Small intestine (tissue), 7 donors: ENCODE measurements around the gene THBS4. TPM values are rescaled to one million over a fixed set of nuclear protein-coding genes. Genes with fewer than 3 reads are reported as not detected.
A peak's percentile ranks its signal among the peaks of the same experiment; 100 is the strongest.

Source experiments
- DNase-seq, 2 donors: peaks; one replicate each; pipeline versions ENCODE4 v3.0.0 to v3.0.0-alpha.2; 2013
- FAIRE-seq: peaks from 2 replicates; lab custom pipeline; 2012; peaks lifted over from hg19 to GRCh38; lab: Jason Lieb, UNC
- H3K27ac ChIP-seq, 3 donors: one replicate each; pipeline ENCODE4 v1.5.1; 2013; ENCODE audit warnings: low read length in 2 of 3, mild to moderate bottlenecking in 2 of 3, control low read depth in 1 of 3, inconsistent platforms in 1 of 3, low read depth in 1 of 3, moderate library complexity in 1 of 3
- H3K27me3 ChIP-seq, 3 donors: one replicate each; pipeline ENCODE4 v1.6.1; 2013; ENCODE audit warnings: low read length in 3 of 3, inconsistent platforms in 1 of 3; ENCODE audit not compliant: control insufficient read depth in 3 of 3, insufficient read depth in 3 of 3
- H3K36me3 ChIP-seq, 3 donors: one replicate each; pipeline ENCODE4 v1.6.1; 2013; ENCODE audit warnings: low read length in 3 of 3, inconsistent platforms in 1 of 3, low read depth in 1 of 3, mild to moderate bottlenecking in 1 of 3, moderate library complexity in 1 of 3; ENCODE audit not compliant: control insufficient read depth in 3 of 3, insufficient read depth in 2 of 3
- H3K4me1 ChIP-seq, 3 donors: one replicate each; pipeline ENCODE4 v1.6.1; 2013; ENCODE audit warnings: low read length in 2 of 3, inconsistent platforms in 1 of 3, low read depth in 1 of 3, mild to moderate bottlenecking in 1 of 3, moderate library complexity in 1 of 3; ENCODE audit not compliant: control insufficient read depth in 3 of 3, insufficient read depth in 2 of 3
- H3K4me3 ChIP-seq, 3 donors: one replicate each; pipeline ENCODE4 v1.5.1; 2013; ENCODE audit warnings: low read length in 3 of 3, control low read depth in 1 of 3, inconsistent platforms in 1 of 3, low read depth in 1 of 3, mild to moderate bottlenecking in 1 of 3, moderate library complexity in 1 of 3
- H3K9me3 ChIP-seq, 2 donors: one replicate each; pipeline ENCODE4 v1.6.1; 2013; ENCODE audit warnings: low read depth in 1 of 2, low read length in 1 of 2; ENCODE audit not compliant: control insufficient read depth in 2 of 2, insufficient read depth in 1 of 2
- WGBS, 3 donors: extraction: QIAGEN DNeasy Blood & Tissue Kit; methylation state at CpG; one replicate each; pipeline ENCODE4 v1.1.7; 2013; 5-methylcytosine and 5-hydroxymethylcytosine counted together
- polyA plus RNA-seq, 4 donors: library from polyadenylated mRNA; stranded (reverse) in 3 of 4; unstranded in 1 of 4; fragments of 200-250 nt in 3 of 4; fragments of 120-200 nt in 1 of 4; gene quantifications; one replicate each; pipeline versions ENCODE4 v1.2.1 to v1.2.3, GENCODE V29; 2013
- donor health status: healthy with polysubstance abuse.
- donor health status: control.
- donor health status: control.
- donor health status: Bipolar disorder and iron deficiency.
- donor health status: healthy.

Gene THBS4
- polyA plus RNA-seq, 4 donors, result 1.2 to 3.3 (median 1.4) TPM; not detected in 1

GRCh38 chr5:80008995-80009765, 26.0 kb upstream of the THBS4 start:
- FAIRE-seq, result no peak
- H3K27me3 ChIP-seq, result no peaks in the 10 kb centered on the region
- no peak for DNase-seq
- H3K4me3 ChIP-seq, result no peak overlapping the region
- no peaks in the 10 kb centered on the region for H3K9me3 ChIP-seq
- no peak overlapping the region for H3K27ac ChIP-seq
- WGBS, 3 donors, result 68 to 78% (median 78%) methylated on average over 4 of the region's 4 CpGs
- H3K36me3 ChIP-seq, result no peaks in the 10 kb centered on the region
- no peaks in the 10 kb centered on the region for H3K4me1 ChIP-seq

- 74 to 90% (median 78%) methylated on average over 5 of the region's 5 CpGs for WGBS, 3 donors
- Histone ChIP-seq H3K9me3 (no peaks in the 10 kb centered on the region), H3K27ac (no peak overlapping the region), H3K27me3 (no peaks in the 10 kb centered on the region), H3K4me1 (no peaks in the 10 kb centered on the region), H3K36me3 (no peaks in the 10 kb centered on the region), H3K4me3 (no peak overlapping the region)
- FAIRE-seq (no peak), DNase-seq (no peak)
These were observed 24.3 kb upstream of the THBS4 start for GRCh38 chr5:80010754-80011392.

- Histone ChIP-seq H3K9me3 (no peaks in the 10 kb centered on the region), H3K4me3 (no peak overlapping the region), H3K36me3 (no peaks in the 10 kb centered on the region), H3K27ac (no peak overlapping the region), H3K27me3 (no peaks in the 10 kb centered on the region), H3K4me1 (no peaks in the 10 kb centered on the region)
- no peak for FAIRE-seq
- DNase-seq, result no peak
- 69 to 89% (median 78%) methylated on average over 2 of the region's 2 CpGs for WGBS, 3 donors
These were observed 10.1 kb upstream of the THBS4 start for GRCh38 chr5:80025069-80025468.

GRCh38 chr5:80026841-80027240, 8.3 kb upstream of the THBS4 start:
- no peak for DNase-seq
- no peak for FAIRE-seq
- H3K36me3 ChIP-seq, result no peaks in the 10 kb centered on the region
- no peak overlapping the region for H3K27ac ChIP-seq
- H3K9me3 ChIP-seq, result no peaks in the 10 kb centered on the region
- H3K4me3 ChIP-seq, result no peak overlapping the region
- H3K4me1 ChIP-seq, result no peaks in the 10 kb centered on the region
- H3K27me3 ChIP-seq, result no peaks in the 10 kb centered on the region

GRCh38 chr5:80031109-80031508, 4.0 kb upstream of the THBS4 start:
- no peak for DNase-seq
- Histone ChIP-seq H3K27me3 (peaks cover 0 to 33% (median 15%) of the 10 kb centered on the region in 3 donors), H3K36me3 (no peaks in the 10 kb centered on the region), H3K4me1 (no peaks in the 10 kb centered on the region), H3K4me3 (no peak overlapping the region), H3K9me3 (no peaks in the 10 kb centered on the region), H3K27ac (no peak overlapping the region)
- WGBS, 3 donors, result 56 to 70% (median 59%) methylated on average over 1 of the region's 1 CpG
- FAIRE-seq, result no peak

GRCh38 chr5:80033513-80033912, 1.6 kb upstream of the THBS4 start:
- H3K27me3 ChIP-seq, result peaks cover 0 to 39% (median 15%) of the 10 kb centered on the region in 3 donors
- no peak overlapping the region for H3K27ac ChIP-seq
- no peaks in the 10 kb centered on the region for H3K4me1 ChIP-seq
- H3K36me3 ChIP-seq, result no peaks in the 10 kb centered on the region
- no peaks in the 10 kb centered on the region for H3K9me3 ChIP-seq
- DNase-seq, result no peak
- FAIRE-seq, result no peak
- no peak overlapping the region for H3K4me3 ChIP-seq

- WGBS, 3 donors, result 29 to 34% (median 31%) methylated on average over 8 of the region's 8 CpGs
- Histone ChIP-seq H3K4me3 (no peak overlapping the region), H3K27me3 (peaks cover 0 to 41% (median 15%) of the 10 kb centered on the region in 3 donors)
These were observed 589 bp upstream of the THBS4 start for GRCh38 chr5:80034559-80034958.

GRCh38 chr5:80035839-80036238, 691 bp downstream of the THBS4 start:
- peaks cover 0 to 46% (median 17%) of the 10 kb centered on the region in 3 donors for H3K27me3 ChIP-seq
- no peaks in the 10 kb centered on the region for H3K36me3 ChIP-seq
- no peak for FAIRE-seq
- H3K4me3 ChIP-seq, result no peak overlapping the region
- H3K4me1 ChIP-seq, result no peaks in the 10 kb centered on the region
- H3K27ac ChIP-seq, result no peak overlapping the region
- WGBS, 3 donors, result 68 to 75% (median 70%) methylated on average over 7 of the region's 7 CpGs
- DNase-seq, result no peak
- H3K9me3 ChIP-seq, result no peaks in the 10 kb centered on the region

More at GRCh38 chr5:80034559-80034958, 589 bp upstream of the THBS4 start:
- no peaks in the 10 kb centered on the region for H3K4me1 ChIP-seq
- FAIRE-seq, result no peak
- no peak overlapping the region for H3K27ac ChIP-seq
- H3K9me3 ChIP-seq, result no peaks in the 10 kb centered on the region
- H3K36me3 ChIP-seq, result no peaks in the 10 kb centered on the region
- peak in 1 of 2 donors; percentile 15 for DNase-seq
